AG04449 (cell line): ENCODE results near the gene RNF130.

Experiments used
- CTCF ChIA-PET: fragments of 350-600 bp; formaldehyde crosslinking; extraction: SDS; loops from one replicate; lab custom pipeline; 2021; ENCODE audit warnings: antibody characterized with exemption; lab: Yijun Ruan, JAX
- POLR2A ChIA-PET: fragments of 400-600, 350-600 bp; formaldehyde crosslinking; extraction: SDS; loops from one replicate; lab custom pipeline; 2020; ENCODE audit warnings: antibody characterized with exemption, inconsistent platforms; lab: Yijun Ruan, JAX
- DNase-seq: peaks from one replicate; pipeline ENCODE4 v3.0.0-alpha.2; 2010; ENCODE audit warnings: low read depth, low spot score
- H3K4me3 ChIP-seq: 2 replicates; pipeline ENCODE4 v1.5.1; 2011; ENCODE audit warnings: low read depth, mild to moderate bottlenecking, control low read depth, low read length
- CTCF ChIP-seq: IDR thresholded peaks from one replicate; pipeline ENCODE4 v1.5.1; 2011; ENCODE audit warnings: mild to moderate bottlenecking, moderate library complexity, low read length, control low read depth, inconsistent platforms; ENCODE audit not compliant: insufficient read depth; ENCODE audit errors: missing control alignments

RNF130 gene

DNA sequence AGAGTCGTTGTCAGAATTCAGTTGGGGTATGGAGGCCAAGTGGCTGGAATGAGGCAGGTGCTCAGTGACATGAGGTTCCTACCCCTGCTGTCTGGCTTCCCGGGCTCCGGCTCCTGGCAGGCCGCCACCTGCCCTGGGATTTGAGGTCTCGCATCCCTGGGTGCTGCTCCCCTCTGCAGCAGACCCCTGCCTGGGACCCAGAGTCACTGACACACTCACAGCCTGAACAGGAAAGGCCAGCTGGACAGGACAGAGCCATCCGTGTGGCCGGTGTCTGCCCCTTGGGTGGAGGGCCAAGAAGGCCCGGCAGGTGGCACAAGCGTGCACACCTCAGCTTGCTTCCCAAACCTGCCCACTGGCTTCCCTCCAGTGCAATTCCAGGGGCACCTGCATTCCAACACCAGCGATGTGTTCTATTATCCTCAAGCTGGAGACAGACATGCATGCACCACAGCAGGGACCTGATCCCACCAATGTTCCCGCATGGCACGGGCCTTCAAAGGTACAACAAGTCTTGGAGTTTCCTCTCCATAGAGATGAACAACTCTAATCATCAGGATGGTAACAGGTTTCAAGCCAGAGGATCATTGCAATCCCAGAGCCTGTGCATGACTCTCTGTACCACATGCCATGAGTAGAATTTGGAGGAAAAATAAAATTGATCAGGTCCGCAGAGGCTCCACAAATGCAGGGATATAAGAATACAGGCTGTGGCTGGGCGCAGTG lies 45.6 kb upstream of the RNF130 start:
- no peak for DNase-seq
- ChIA-PET CTCF (no interaction called here), POLR2A (no interaction called here)
- no peak overlapping the region for H3K4me3 ChIP-seq
- TF ChIP-seq CTCF, result no peak

- no peak for TF ChIP-seq CTCF
- no peak for DNase-seq
- ChIA-PET POLR2A (interaction anchor here (0.6 kb wide), 2 partner anchors 38 to 1912 kb away, joined by 3 read pairs; partner anchors contain the start of gene HNRNPAB), CTCF (no interaction called here)
- no peak overlapping the region for H3K4me3 ChIP-seq
These were observed 44.8 kb upstream of the RNF130 start for GRCh38 chr5:180116077-180116999.

- no peak for TF ChIP-seq CTCF
These were observed 43.9 kb upstream of the RNF130 start for GRCh38 chr5:180115326-180116076.

GRCh38 chr5:180114304-180115003 lies 42.9 kb upstream of the RNF130 start:
- no peak for DNase-seq
- H3K4me3 ChIP-seq, result no peak overlapping the region
- no peak for TF ChIP-seq CTCF
- POLR2A ChIA-PET, result no interaction called here
- CTCF ChIA-PET, result no interaction called here

More at GRCh38 chr5:180115326-180116076, 43.9 kb upstream of the RNF130 start:
- H3K4me3 ChIP-seq, result no peak overlapping the region
- CTCF ChIA-PET, result no interaction called here
- POLR2A ChIA-PET, result interaction anchor here (0.6 kb wide), 2 partner anchors 38 to 1911 kb away, joined by 3 read pairs; partner anchors contain the start of gene HNRNPAB
- no peak for DNase-seq

- ChIA-PET CTCF (no interaction called here), POLR2A (no interaction called here)
- DNase-seq, result no peak
- TF ChIP-seq CTCF, result no peak
- no peak overlapping the region for H3K4me3 ChIP-seq
These were observed 42.2 kb upstream of the RNF130 start for GRCh38 chr5:180113660-180114303.
